Hepatic stellate cell (primary cell): ENCODE measurements around the gene KRT6C.
"Not testable (repeated sequence)": the region's sequence is repeated elsewhere in the genome, so short reads cannot be mapped to it uniquely, and the experiment has no call there.

Experiments
- DNase-seq: peaks from one replicate; pipeline ENCODE4 v3.0.0; 2011; ENCODE audit warnings: low spot score

The KRT6C gene

DNA sequence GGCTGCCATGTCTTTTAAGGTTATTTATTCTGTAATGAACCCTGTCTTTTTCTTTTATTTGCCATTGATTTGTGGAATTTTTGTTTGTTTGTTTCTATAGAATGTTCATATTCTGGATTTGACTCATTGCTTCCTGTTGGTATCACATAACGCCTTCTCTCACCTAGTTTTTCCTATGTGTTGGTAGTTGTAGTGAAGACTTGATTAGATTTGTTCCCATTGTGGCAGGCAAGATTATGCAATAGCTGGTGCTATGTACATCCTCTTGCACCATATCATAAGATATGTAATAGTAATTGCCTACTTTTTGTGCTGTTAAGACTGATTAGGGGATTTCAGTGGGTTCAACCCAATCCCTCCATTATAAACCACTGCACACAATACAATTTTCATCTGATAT lies 17.8 kb downstream of the KRT6C start:
- DNase-seq: no peak

DNA sequence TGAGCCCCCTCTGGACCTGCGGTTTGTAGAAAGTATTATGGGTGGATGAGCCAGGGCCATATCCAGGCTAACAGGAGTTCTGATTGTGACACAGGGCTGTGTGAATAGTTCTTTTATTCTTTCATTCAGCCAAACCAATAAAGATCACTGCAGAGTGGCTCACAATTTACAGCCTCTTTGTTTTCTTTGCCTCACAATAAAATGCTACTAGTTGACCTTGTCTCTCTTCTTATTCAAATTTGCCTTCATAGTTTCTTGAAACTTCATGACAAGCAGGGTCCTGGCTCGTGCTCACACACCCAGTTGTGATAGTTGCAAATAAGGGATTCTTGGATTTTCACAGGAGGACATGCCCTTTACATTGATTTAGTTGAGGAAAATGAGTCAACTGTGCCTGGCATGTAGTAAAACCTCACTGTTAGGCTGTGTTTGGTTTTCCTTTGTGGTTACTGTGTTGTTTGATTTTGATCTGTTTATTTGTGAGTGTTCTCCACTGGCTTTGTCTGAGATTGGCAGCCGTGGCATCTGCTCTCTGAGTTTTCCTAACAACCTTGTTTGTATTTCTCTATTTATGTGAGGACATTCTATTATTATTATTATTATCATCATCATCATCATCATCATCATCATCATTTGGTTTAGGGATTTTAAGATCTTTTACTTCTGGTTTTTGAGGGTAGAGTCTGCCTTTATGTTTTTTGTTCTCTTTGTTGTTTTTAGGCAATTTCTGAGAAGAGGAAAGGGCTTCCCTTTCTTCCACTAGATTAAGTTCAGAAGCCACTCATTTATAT lies 19.0 kb downstream of the KRT6C start:
- no peak for DNase-seq

DNA sequence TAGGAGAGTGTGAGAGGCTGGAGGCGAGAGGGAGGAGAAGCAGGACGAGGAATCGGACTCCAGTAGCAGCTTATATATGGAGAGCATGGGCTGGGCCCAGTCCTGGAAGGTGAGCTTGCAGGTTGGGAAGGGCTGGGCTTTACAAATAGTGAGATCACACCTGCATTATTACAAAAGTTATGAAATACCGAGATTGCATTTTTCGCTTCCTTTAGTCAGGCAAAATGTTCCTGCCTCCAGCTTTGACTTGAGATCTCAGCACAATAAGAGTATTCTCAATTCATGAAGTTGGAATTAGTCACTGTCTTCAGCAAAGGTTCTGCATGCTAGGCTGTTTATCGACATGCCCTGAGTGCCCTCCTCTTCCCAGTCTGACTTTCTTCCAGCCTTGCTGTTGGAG lies 21.5 kb downstream of the KRT6C start, which contains the start of gene KRT6B:
Gene KRT6B (minus strand): TSS at position 46 of the 400 bp plus-strand sequence. CDS start 68 bp downstream, outside the sequence.
- DNase-seq: no peak

DNA sequence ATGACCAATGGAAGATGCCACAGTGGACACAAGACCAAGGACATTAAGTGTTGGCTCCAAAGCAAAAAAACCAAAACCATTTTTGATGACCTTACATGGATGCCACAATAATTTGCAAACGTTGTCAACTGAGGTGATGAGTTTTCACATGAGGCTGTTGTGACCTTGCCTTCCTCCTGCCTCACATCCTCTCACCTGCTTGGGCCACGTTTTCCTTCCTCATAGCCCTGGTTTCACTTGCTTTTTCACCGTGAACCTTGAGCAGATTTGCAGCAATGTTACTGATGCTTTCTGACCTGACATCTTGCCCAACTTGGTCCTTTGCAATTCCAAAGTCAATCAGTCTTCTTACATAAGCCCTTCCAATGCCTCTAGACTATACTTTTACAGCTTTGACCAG lies 25.4 kb downstream of the KRT6C start:
- no peak for DNase-seq

- not testable (repeated sequence) for DNase-seq
Measured at GRCh38 chr12:52447196-52447595, 26.4 kb downstream of the KRT6C start.

DNA sequence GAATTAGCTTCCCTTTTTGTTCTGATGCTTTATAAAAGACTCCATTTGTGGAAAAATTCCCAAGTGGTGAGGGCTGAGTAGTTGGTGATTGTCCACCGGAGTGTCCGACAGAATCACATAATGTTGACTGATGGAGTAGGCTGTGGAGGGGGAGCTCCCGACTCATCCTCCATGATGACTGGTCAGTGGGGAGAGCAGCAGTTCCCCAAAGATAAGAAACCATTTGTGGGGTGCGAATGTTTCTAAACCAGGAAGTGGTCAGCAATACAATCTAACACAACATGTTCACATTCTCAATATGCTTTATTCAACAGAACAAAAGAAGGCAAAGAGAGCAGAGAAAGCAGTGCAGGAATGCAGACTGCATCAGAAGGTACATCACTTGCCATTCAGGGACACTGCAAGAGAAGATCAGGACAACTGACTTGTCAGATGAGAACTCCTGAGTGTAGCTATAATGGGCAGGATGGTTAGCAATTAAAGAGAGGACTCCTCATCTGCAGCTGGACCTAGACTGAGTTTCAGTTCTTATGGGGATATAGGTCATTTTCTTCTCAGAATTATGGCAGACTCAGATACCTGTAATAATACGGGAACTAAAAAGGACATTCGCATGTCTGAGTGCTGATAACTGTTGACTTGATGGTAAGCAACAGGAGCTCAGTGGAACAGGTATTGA lies 27.1 kb downstream of the KRT6C start:
- DNase-seq: no peak

- DNase-seq: no peak
Measured at GRCh38 chr12:52445876-52446275, 27.7 kb downstream of the KRT6C start.

DNA sequence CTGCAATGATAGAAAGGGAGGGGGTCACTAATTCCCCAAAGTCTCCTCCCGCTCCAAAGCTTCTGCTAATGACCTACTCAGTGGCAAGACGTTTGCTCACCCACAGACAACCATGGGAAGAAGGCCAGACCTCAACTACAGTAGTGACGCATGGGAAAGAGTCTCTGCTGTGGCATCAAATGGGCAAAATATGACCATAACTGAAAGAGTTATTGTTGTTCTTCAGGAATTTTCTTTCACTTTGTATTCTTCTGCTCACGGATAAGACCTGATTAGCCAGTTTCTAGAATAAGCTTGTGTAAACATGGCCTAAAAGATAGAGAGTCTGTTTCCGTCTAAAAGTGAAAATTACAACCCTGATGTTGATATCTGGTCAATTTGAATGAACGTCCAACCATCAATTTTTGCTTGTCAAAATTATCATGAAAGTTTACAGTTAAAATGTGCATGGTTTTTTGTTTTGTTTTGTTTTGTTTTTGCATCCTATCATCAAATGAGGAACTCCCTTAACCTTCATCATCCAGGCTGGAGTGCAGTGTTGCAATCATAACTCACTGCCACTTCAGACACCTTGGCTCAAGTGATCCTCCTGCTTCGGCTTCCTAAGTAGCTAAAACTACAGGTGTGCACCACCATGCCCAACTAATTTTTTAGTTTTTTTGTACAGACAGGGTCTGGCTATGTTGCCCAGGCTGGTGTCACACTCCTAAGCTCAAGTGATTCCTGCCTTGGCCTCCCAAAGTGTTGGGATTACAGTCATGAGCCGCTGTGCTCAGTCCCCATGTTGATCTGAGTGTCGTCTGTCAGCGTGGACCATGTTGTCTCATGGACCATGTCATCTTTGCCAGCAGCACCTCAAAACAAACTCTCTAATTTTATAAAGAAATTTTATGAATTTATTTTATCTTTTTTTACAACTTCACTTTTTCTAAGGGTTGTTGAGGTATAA lies 28.7 kb downstream of the KRT6C start:
- DNase-seq: no peak

GRCh38 chr12:52443966-52444365 lies 29.6 kb downstream of the KRT6C start:
- no peak for DNase-seq

- DNase-seq: no peak
Measured at GRCh38 chr12:52442600-52443061, 31.0 kb downstream of the KRT6C start.

DNA sequence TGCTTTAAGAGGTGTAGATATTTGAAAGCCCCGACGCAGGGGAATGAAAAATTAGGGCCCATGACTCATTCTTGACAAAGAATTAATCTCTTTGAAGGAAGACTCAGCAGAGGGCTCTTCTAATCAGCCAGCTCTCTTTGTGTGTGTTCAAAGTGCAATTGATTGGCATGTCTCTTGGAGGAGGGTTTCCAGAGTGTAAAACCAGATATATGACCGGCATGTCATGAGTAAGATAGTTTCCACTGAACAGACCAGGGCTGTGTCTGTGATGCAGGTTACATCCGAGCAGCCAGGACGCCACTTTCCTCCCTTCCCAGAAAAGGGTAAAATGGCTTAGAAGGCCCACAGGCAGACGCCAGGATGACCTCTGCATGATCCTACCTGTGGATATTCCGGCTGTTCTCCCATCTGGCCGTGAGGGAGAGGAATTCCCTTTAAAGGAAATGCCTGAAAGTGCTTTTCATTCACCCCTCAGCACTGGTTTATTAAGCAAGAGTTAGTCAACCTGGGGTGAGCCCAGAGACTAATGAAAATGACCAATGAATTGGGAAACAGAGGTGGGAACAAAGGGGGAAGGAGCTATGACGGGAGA lies 32.2 kb downstream of the KRT6C start:
- DNase-seq: no peak

DNA sequence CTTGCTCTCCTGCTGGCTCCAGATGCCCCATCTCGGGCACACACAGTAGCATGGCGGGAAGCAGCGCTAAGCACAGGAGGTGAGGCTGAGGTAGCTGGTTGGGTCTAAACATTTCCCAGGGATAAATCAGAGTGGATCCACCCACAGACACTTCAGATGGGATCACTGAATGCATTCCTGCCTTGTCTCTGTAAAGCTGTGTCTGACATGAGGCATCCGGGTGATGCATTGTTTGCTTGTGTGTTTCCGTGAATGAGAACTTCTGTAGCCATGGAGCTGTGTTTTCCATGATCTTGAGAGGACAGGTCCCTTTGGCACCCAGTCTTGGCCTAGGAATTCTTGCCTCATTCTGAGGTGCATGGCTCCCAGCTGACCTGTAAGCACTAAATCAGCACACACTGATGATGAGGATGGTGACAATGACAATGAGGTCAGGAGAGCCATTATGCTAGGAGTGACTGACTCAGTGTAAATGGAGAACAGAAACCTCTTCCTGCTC lies 32.7 kb downstream of the KRT6C start:
- DNase-seq: no peak

DNA sequence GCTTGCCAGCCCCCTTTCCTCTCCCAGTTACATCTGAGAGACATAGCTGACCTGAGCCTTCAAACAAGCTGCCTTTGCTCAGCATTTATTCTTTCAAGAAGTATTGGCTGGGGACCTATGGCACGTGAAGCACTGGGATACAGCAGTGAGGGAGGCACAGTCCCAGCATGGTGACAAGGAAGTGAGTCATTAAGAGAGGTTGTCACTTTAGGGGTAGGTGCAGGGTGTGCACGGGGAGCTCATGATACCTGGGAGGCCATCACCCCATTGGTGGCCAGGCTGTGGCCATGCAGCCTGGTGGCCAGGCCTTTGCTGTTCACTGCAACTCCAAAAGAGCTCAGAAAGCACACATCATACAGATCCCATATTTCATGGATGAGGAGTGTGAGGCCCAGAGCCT lies 33.8 kb downstream of the KRT6C start:
- no peak for DNase-seq

DNA sequence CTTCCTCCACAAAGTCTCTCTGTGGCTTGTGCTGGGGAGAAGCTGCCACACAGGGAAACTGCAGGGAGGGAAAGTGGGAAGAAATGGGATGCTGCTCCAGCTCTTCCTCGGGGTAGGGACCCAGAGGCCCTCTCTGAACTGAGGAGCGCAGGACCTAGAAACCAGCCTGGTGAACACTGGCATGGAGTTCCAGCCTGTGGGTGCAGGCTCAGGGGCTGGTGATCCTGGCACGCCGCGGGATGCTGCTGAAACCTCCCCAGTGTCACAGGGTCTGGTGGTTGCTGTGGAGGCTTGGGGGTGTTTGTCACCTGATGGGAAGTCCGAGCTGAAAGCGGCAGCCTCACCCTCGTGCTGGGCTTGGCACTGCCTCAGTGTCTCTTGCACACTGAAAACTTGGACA lies 34.2 kb downstream of the KRT6C start:
- no peak for DNase-seq

DNA sequence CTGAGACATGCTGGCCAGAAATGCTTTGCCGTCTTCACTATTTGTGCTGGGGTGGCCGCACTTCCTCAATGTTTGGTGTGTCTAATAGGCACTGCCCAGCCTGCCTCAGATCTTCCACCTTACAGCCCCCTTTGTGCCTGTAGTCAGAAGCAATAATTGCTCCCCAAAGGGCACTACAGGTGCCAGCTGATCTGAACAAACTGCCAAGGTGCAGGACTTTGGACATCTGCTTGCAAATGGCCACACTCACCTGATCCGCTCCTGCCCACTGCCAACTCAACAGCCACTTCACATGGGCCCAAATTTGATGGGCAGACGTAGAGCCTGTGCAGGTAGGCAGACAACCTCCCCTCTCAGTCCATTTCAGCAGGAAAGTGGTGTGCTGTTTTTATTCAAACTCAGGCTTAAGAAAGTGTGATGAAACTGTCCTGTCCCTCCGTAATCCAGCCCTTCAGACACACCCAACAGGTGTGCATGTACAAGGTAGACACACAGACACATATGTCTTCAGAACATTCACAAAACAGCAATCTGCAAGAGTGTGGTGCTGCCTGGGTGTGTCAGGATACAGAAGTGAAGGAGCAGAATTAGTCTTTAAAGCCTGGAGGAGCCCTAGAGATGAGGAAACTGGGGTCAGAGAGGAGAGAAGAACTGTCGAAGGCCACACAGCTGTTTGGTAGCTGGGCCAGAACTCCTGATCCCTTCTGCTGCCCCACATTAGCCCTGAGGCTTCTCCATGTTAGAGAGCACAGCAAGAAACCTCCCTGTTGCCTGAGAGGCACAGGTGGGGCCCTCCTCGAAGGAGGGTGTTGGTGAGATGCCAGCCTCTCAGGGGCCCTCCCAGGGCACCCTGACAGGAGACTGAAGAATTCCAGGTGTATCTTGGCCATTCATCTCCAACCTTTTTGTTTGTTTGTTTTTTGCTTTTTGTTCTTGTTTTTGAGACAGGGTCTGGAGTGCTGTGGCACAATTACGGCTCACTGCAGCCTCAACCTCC lies 35.0 kb downstream of the KRT6C start:
- no peak for DNase-seq

- no peak for DNase-seq
Measured at GRCh38 chr12:52437508-52437907, 36.1 kb downstream of the KRT6C start.

GRCh38 chr12:52436828-52437474 lies 36.7 kb downstream of the KRT6C start:
- no peak for DNase-seq

DNA sequence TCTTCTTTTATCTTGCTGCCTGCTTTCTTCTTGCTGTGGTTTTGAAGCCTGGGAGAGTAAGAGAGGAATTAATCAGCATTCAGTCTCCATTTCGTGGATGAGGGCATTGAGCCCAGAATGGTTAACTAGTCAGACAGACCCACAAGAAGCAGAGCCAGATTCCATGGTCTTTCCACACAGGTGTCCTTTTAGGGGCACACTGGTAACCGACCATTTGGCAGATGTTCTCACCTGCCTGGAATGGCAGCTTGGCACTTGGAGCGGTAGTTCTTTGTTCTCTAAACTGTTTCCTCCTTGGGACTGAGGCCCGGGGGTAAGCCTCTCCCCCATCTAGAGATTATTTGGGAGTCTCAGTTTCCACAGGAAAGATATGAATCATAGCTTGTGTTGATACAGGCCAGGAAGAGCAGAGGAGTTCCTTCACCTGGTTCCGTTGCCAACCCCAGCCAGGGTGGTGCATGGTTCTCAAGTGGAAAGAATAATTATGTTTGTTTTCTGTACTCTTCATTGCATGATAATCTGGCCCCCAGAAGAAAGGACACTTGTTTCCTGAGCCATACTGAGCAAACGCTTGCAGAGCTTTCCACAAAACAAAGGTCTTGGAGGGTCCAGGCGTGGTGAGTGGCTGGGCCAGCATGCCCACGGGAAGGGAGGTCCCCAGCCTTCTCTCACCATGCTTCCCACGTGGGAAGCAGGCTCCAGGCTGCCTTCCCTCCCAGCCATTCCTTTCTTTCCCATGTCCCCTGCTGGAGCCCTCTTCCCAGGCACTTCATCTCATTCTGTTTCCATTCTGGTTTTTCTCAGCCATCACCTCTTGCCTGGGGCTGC lies 37.4 kb downstream of the KRT6C start:
- no peak for DNase-seq

DNA sequence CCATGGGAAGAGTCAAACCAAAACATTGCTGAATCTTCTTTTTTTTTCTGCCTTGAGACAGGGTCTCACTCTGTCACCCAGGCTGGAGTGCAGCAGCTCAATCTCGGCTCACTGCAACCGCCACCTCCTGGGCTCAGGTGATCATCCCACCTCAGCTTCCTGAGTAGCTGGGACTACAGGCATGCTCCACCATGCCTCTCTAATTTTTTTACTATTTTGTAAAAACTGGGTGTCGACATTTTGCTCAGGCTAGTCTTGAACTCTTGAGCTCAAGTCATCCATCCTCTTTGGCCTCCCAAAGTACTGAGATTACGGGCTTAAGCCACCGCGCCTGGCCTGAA lies 38.0 kb downstream of the KRT6C start:
- no peak for DNase-seq
